Left lung (tissue), 10 donors: ENCODE data around the gene ZNF609. TPM values are rescaled to one million over a fixed set of nuclear protein-coding genes. Genes with fewer than 3 reads are reported as not detected.

Experiments used
- ATAC-seq: fragments of 200-7000 bp; cut with Tn5 transposase; one replicate; pipeline ENCODE4 v1.9.1; 2020; ENCODE audit warnings: moderate library complexity
- DNase-seq, 4 donors: peaks; one replicate each; pipeline ENCODE4 v3.0.0-alpha.2; 2013 to 2020
- H3K27ac ChIP-seq, 2 donors: fragments of 200-600 bp; sonication (generic) in 1 of 2; one replicate each; pipeline versions ENCODE4 v1.5.0 to v1.8.0; 2020 to 2021
- H3K27me3 ChIP-seq, 2 donors: fragments of 200-600 bp; sonication (generic) in 1 of 2; one replicate each; pipeline versions ENCODE4 v1.5.0 to v1.8.0; 2020 to 2021
- H3K36me3 ChIP-seq, 2 donors: fragments of 200-600 bp; sonication (generic) in 1 of 2; one replicate each; pipeline versions ENCODE4 v1.5.0 to v1.8.0; 2020 to 2021
- H3K4me1 ChIP-seq, 2 donors: fragments of 200-600 bp; one replicate each; pipeline ENCODE4 v1.8.0; 2021
- H3K4me3 ChIP-seq, 2 donors: fragments of 200-600 bp; sonication (generic) in 1 of 2; one replicate each; pipeline versions ENCODE4 v1.5.0 to v1.8.0; 2020 to 2021; ENCODE audit warnings: mild to moderate bottlenecking in 1 of 2
- H3K9me3 ChIP-seq, 2 donors: fragments of 200-600 bp; sonication (generic) in 1 of 2; one replicate each; pipeline versions ENCODE4 v1.5.0 to v1.8.0; 2020 to 2021
- intact Hi-C, 2 donors: fragments of 100-400 bp; cut with DNase I; formaldehyde crosslinking; loops; one replicate each; pipeline versions ENCODE4 v1.11.2 to v1.14.2; 2022
- polyA plus RNA-seq, 6 donors: library from polyadenylated mRNA; unstranded; fragments of 120-200 nt; gene quantifications; one replicate each; pipeline ENCODE4 v1.2.1, GENCODE V29; 2013; ENCODE audit not compliant: insufficient read length in 6 of 6
- total RNA-seq, 2 donors: library from RNA; stranded (reverse); fragmentation: NEBNext Ultra II Directional; extraction: Animal tissue kit (Norgen Biotek cat#: 25700); gene quantifications; one replicate each; pipeline ENCODE4 v1.2.1, GENCODE V29; 2021
- TF ChIP-seq, protein P1 (sequence below), 2 donors: fragments of 200-600 bp; sonication (generic) in 1 of 2; IDR thresholded peaks; one replicate each; pipeline versions ENCODE4 v1.5.0 to v1.8.0; 2021; ENCODE audit warnings: antibody characterized with exemption in 2 of 2
- donor health status: DM: no; HTN: yes; CAD: no.
- donor health status: DM: no; HTN: no; CAD: no.

The ZNF609 gene
- total and polyA plus RNA-seq, 8 donors, result 31.9 to 37.4 (median 36.7) TPM

DNA sequence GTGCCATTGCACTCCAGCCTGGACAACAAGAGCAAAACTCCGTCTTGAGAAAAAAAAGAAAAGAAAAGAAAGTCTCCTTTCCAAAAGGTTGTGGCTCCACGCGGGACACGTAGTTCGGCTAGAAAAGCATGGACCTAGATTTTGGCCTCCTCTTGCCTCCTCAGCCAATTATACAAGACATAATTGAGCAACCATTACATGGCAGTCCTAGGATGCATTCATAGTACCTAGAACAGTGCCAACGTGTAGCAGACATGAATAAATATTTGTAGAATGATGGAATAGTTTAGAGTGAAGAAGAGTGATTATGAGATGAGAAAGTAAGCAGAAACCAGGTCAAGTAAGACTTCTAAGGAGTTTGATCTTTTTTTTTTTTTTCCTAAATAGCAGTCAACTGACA, 112.5 kb downstream of the ZNF609 start:
- no peak for ATAC-seq

DNA sequence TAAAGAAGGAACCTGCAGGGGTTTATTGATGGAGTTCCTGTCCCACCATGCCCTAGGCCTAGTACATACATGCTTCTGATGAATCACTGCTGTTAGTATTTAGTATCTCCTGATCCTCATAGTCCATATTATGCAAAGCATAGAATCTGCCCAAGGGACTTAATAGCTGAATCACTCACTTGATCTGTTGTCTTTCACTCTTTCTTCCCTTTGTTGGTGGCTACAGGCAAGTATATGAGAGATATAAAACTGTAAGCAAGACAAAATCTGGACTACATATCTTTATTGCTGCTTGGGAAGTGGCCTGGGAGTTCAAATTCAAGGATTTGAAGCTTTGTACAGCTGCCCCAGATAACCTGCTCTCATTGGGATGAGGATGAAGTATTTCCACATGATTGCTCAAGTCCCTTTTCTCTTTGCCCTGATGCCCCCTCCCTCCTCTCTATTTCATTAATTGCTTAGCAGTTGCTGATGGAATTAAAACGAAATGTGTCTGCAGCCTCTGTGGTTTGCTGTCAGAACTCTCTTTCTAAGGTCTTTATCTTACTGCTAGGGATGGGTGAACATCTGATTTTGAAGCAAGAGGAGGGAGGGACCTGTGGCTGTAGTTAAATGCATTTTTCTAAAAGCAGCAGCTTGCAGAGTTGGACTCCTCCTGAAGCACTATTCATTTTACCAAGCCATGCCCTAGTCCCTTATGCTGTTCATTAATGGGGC, 114.1 kb downstream of the ZNF609 start:
- H3K27ac ChIP-seq, result no peak overlapping the region
- H3K36me3 ChIP-seq, result no peaks in the 10 kb centered on the region
- intact Hi-C loops, result no loop called here
- no peaks in the 10 kb centered on the region for H3K27me3 ChIP-seq
- peaks cover 4 to 16% of the 10 kb centered on the region in 2 donors for H3K4me1 ChIP-seq
- TF ChIP-seq, protein P1, sequence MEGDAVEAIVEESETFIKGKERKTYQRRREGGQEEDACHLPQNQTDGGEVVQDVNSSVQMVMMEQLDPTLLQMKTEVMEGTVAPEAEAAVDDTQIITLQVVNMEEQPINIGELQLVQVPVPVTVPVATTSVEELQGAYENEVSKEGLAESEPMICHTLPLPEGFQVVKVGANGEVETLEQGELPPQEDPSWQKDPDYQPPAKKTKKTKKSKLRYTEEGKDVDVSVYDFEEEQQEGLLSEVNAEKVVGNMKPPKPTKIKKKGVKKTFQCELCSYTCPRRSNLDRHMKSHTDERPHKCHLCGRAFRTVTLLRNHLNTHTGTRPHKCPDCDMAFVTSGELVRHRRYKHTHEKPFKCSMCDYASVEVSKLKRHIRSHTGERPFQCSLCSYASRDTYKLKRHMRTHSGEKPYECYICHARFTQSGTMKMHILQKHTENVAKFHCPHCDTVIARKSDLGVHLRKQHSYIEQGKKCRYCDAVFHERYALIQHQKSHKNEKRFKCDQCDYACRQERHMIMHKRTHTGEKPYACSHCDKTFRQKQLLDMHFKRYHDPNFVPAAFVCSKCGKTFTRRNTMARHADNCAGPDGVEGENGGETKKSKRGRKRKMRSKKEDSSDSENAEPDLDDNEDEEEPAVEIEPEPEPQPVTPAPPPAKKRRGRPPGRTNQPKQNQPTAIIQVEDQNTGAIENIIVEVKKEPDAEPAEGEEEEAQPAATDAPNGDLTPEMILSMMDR (IDR thresholded peaks at IDR 0.05), result no peak
- DNase-seq (no peak), ATAC-seq (peak; percentile 35)
- H3K4me3 ChIP-seq, result no peak overlapping the region
- no peaks in the 10 kb centered on the region for H3K9me3 ChIP-seq

More for the DNA sequence above, 112.5 kb downstream of the ZNF609 start:
- no peak overlapping the region for H3K27ac ChIP-seq
- H3K4me3 ChIP-seq, result no peak overlapping the region
- H3K27me3 ChIP-seq, result no peaks in the 10 kb centered on the region
- intact Hi-C loops, result no loop called here
- TF ChIP-seq, protein P1 (IDR thresholded peaks at IDR 0.05), result no peak
- DNase-seq, result no peak
- no peaks in the 10 kb centered on the region for H3K36me3 ChIP-seq
- no peaks in the 10 kb centered on the region for H3K9me3 ChIP-seq
- peaks cover 4 to 16% of the 10 kb centered on the region in 2 donors for H3K4me1 ChIP-seq

DNA sequence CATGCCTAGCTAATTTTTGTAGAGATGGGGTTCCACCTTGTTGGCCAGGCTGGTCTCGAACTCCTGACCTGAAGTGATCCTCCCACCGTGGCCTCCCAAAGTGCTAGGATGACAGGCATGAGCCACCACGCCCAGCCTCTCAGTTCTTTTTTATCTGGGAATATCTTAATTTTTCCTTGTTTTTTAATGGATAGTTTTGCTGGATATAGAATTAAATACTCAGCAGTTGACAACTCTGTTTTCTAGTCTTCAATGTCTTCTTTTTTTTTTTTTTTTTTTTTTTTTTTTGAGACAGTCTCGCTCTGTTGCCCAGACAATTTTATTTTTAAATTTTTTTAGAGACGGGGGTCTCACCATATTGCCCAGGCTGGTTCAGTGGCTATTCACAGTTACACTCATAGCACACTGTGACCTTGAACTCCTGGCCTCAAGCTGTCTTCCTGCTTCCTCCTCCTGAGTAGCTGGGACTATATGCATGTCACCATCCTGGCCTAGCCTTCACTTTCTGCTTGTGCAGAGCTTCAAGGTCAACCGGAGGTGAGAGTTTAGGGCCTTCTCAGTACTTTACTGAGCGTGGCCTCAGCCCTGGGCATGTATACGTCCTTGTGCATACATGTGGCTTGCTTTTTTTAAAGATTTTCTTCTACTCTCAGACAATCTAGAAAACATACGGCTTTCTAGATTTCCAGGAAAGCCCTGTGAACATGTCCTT, 120.5 kb downstream of the ZNF609 start:
- DNase-seq, result no peak
- H3K27ac ChIP-seq, result no peak overlapping the region
- intact Hi-C loops, result no loop called here
- no peaks in the 10 kb centered on the region for H3K27me3 ChIP-seq
- TF ChIP-seq, protein P1 (IDR thresholded peaks at IDR 0.05), result no peak
- peaks cover 0 to 16% of the 10 kb centered on the region in 2 donors for H3K9me3 ChIP-seq
- ATAC-seq, result no peak
- no peak overlapping the region for H3K4me3 ChIP-seq
- H3K36me3 ChIP-seq, result no peaks in the 10 kb centered on the region
- H3K4me1 ChIP-seq, result peaks cover 0 to 14% of the 10 kb centered on the region in 2 donors

DNA sequence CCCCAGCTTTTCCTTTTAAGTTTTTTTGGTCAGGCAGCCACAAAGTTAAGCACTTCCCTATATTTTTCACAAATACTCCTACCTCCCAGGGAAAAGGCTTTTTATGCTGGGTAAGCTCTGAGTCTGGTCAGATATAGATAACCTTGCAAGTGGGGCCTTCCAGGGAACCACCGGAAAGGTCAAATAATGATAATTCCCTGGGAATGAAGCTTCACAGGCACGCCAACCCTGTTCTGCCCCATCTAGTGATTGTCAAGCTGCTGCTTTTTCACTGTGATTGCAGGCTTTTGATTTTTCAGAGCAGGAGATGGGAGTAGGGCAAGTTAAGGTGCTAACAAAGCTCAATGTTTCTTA, 121.0 kb downstream of the ZNF609 start:
- peaks cover 0 to 14% of the 10 kb centered on the region in 2 donors for H3K4me1 ChIP-seq
- TF ChIP-seq, protein P1 (IDR thresholded peaks at IDR 0.05), result no peak
- H3K27me3 ChIP-seq, result no peaks in the 10 kb centered on the region
- peaks cover 0 to 16% of the 10 kb centered on the region in 2 donors for H3K9me3 ChIP-seq
- no peak overlapping the region for H3K4me3 ChIP-seq
- ATAC-seq, result no peak
- intact Hi-C loops, result no loop called here
- H3K36me3 ChIP-seq, result no peaks in the 10 kb centered on the region
- H3K27ac ChIP-seq, result no peak overlapping the region
- no peak for DNase-seq

DNA sequence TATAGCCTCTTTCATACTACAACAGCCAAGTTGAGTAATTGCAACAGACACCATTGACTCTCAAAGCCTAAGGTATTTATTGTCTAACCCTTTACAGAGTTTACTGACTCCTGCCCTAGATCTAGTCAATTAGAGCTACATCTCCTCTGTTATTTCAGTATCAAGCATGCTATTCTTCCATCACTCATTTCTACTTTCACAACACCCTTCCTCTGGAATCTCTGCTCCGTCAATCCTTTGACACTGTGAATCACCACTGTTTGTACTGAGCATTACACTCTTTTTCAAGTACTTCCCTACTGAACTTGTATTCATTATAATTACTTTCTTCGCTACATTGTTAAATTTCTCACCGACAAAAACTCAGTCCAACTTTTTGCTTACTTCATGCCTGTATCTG, 121.8 kb downstream of the ZNF609 start:
- peaks cover 0 to 16% of the 10 kb centered on the region in 2 donors for H3K9me3 ChIP-seq
- DNase-seq (no peak), ATAC-seq (peak; percentile 58)
- no peak overlapping the region for H3K27ac ChIP-seq
- no peak overlapping the region for H3K4me3 ChIP-seq
- intact Hi-C loops, result no loop called here
- TF ChIP-seq, protein P1 (IDR thresholded peaks at IDR 0.05), result no peak
- peaks cover 0 to 19% of the 10 kb centered on the region in 2 donors for H3K4me1 ChIP-seq
- H3K27me3 ChIP-seq, result no peaks in the 10 kb centered on the region
- no peaks in the 10 kb centered on the region for H3K36me3 ChIP-seq
